ENCODE results near the gene SKIC8. TPM values are rescaled to one million over a fixed set of nuclear protein-coding genes. Genes with fewer than 3 reads are reported as not detected.

SKIC8 gene
- total RNA-seq, 4 donors from 2014 or later = 55.2 to 62.2 (median 59.4) TPM

GRCh38 chr15:78341057-78341987 is 41.9 kb upstream of the SKIC8 start:
- intact Hi-C loops (cut with DNase I; ENCODE audit: low total_unique reads) = no loop called here
- 10 to 13% methylated on average over 52 of the region's 53 CpGs for WGBS, 2 donors
- no peak for DNase-seq (ENCODE audit: low spot score in 2 of 2)
- H3K4me3 ChIP-seq (ENCODE audit: low read depth, poor library complexity, severe bottlenecking) = no peak overlapping the region
- TF ChIP-seq CTCF (IDR thresholded peaks at IDR 0.05) (no peak), POLR2A (IDR thresholded peaks at IDR 0.05) (no peak)

GRCh38 chr15:78340231-78341056 is 41.0 kb upstream of the SKIC8 start, which contains the start of gene CRABP1:
TSS of gene CRABP1 (plus strand) at chr15:78340353. CDS start at chr15:78340429, 76 bp downstream.
- intact Hi-C loops (cut with DNase I; ENCODE audit: low total_unique reads) = no loop called here
- no peak within 1 kb of the TSS for H3K4me3 ChIP-seq (ENCODE audit: low read depth, poor library complexity, severe bottlenecking)
- 2 to 3% methylated on average over 37 to 63 of the region's 67 CpGs for WGBS, 2 donors
- no peak for DNase-seq (ENCODE audit: low spot score in 2 of 2)
- no peak for TF ChIP-seq CTCF (IDR thresholded peaks at IDR 0.05)
- no peak for TF ChIP-seq POLR2A (IDR thresholded peaks at IDR 0.05)

GRCh38 chr15:78339559-78339958 is 40.1 kb upstream of the SKIC8 start:
- intact Hi-C loops (cut with DNase I; ENCODE audit: low total_unique reads) = no loop called here
- no peak for DNase-seq (ENCODE audit: low spot score in 2 of 2)
- no peak for TF ChIP-seq CTCF (IDR thresholded peaks at IDR 0.05)
- TF ChIP-seq POLR2A (IDR thresholded peaks at IDR 0.05) = no peak
- WGBS, 2 donors = 65 to 72% methylated on average over 17 of the region's 17 CpGs
- H3K4me3 ChIP-seq (ENCODE audit: low read depth, poor library complexity, severe bottlenecking) = no peak overlapping the region

- H3K4me3 ChIP-seq (ENCODE audit: low read depth, poor library complexity, severe bottlenecking) = no peak overlapping the region
- TF ChIP-seq POLR2A (IDR thresholded peaks at IDR 0.05) = no peak
- no peak for TF ChIP-seq CTCF (IDR thresholded peaks at IDR 0.05)
- intact Hi-C loops (cut with DNase I; ENCODE audit: low total_unique reads) = no loop called here
- no peak for DNase-seq (ENCODE audit: low spot score in 2 of 2)
- 79 to 81% methylated on average over 7 of the region's 7 CpGs for WGBS, 2 donors
These were observed 39.4 kb upstream of the SKIC8 start for GRCh38 chr15:78338781-78339180.

- no peak for DNase-seq (ENCODE audit: low spot score in 2 of 2)
- intact Hi-C loops (cut with DNase I; ENCODE audit: low total_unique reads) = no loop called here
- 88 to 93% methylated on average over 4 of the region's 4 CpGs for WGBS, 2 donors
These were observed 36.6 kb upstream of the SKIC8 start for GRCh38 chr15:78335985-78336384.

GRCh38 chr15:78334845-78335244 is 35.4 kb upstream of the SKIC8 start:
- intact Hi-C loops (cut with DNase I; ENCODE audit: low total_unique reads) = no loop called here
- WGBS, 2 donors = 95 to 98% methylated on average over 3 of the region's 3 CpGs
- TF ChIP-seq CTCF (IDR thresholded peaks at IDR 0.05) = no peak
- TF ChIP-seq POLR2A (IDR thresholded peaks at IDR 0.05) = no peak

More at GRCh38 chr15:78335985-78336384, 36.6 kb upstream of the SKIC8 start:
- TF ChIP-seq POLR2A (IDR thresholded peaks at IDR 0.05) = no peak
- H3K4me3 ChIP-seq (ENCODE audit: low read depth, poor library complexity, severe bottlenecking) = no peak overlapping the region

More at GRCh38 chr15:78334845-78335244, 35.4 kb upstream of the SKIC8 start:
- H3K4me3 ChIP-seq (ENCODE audit: low read depth, poor library complexity, severe bottlenecking) = no peak overlapping the region
- no peak for DNase-seq (ENCODE audit: low spot score in 2 of 2)
